ENCODE measurements around the gene ATP8A1. TPM values are rescaled to one million over a fixed set of nuclear protein-coding genes. Genes with fewer than 3 reads are reported as not detected.

The ATP8A1 gene
- total RNA-seq, 2 donors from 2014 or later = 17.9 to 18.7 TPM

- WGBS, 2 experiments (ENCODE audit: insufficient coverage in 1 of 2, insufficient read length in 1 of 2) = 95 to 100% methylated on average over 1 to 2 of the region's 2 CpGs
- no peaks in the 10 kb centered on the region for H3K36me3 Mint-ChIP-seq (ENCODE audit: low read depth)
- no peaks in the 10 kb centered on the region for H3K36me3 ChIP-seq (ENCODE audit: control insufficient read depth, insufficient read depth, low read length)
- H3K27me3 ChIP-seq (ENCODE audit: control insufficient read depth, insufficient read depth, low read length, poor library complexity, severe bottlenecking) = no peaks in the 10 kb centered on the region
- no peaks in the 10 kb centered on the region for H3K9me3 Mint-ChIP-seq
- TF ChIP-seq CTCF (conservative IDR thresholded peaks at IDR 0.05) = no peak
- no peak for DNase-seq
- no peak overlapping the region for H3K4me3 ChIP-seq (ENCODE audit: low read length)
- no peaks in the 10 kb centered on the region for H3K27me3 Mint-ChIP-seq (ENCODE audit: insufficient read depth)
- H3K27ac ChIP-seq (ENCODE audit: low read depth, low read length) = no peak overlapping the region
- peaks cover 6% of the 10 kb centered on the region for H3K4me1 Mint-ChIP-seq
- H3K27ac Mint-ChIP-seq = no peak overlapping the region
- no peaks in the 10 kb centered on the region for H3K9me3 ChIP-seq (ENCODE audit: control insufficient read depth, low read length)
- no peaks in the 10 kb centered on the region for H3K4me1 ChIP-seq (ENCODE audit: control insufficient read depth, insufficient read depth, low read length)
- H3K4me3 Mint-ChIP-seq = no peak overlapping the region
- H3K9ac ChIP-seq (ENCODE audit: extremely low read depth, low read length, poor library complexity, severe bottlenecking) = no peak overlapping the region
These were observed 15.6 kb upstream of the ATP8A1 start for GRCh38 chr4:42672359-42673081.

GRCh38 chr4:42671431-42672194 lies 14.7 kb upstream of the ATP8A1 start:
- peak; percentile 14 for TF ChIP-seq CTCF (conservative IDR thresholded peaks at IDR 0.05)
- no peak overlapping the region for H3K27ac Mint-ChIP-seq
- H3K9ac ChIP-seq (ENCODE audit: extremely low read depth, low read length, poor library complexity, severe bottlenecking) = no peak overlapping the region

GRCh38 chr4:42658261-42658660 lies 1.4 kb upstream of the ATP8A1 start:
- Histone ChIP-seq H3K4me1 (ENCODE audit: control insufficient read depth, insufficient read depth, low read length) (no peaks in the 10 kb centered on the region), H3K36me3 (ENCODE audit: control insufficient read depth, insufficient read depth, low read length) (no peaks in the 10 kb centered on the region), H3K9me3 (ENCODE audit: control insufficient read depth, low read length) (no peaks in the 10 kb centered on the region), H3K4me3 (ENCODE audit: low read length) (peak overlapping the region; percentile 78), H3K27ac (ENCODE audit: low read depth, low read length) (no peak overlapping the region), H3K27me3 (ENCODE audit: control insufficient read depth, insufficient read depth, low read length, poor library complexity, severe bottlenecking) (no peaks in the 10 kb centered on the region), H3K9ac (ENCODE audit: extremely low read depth, low read length, poor library complexity, severe bottlenecking) (no peak overlapping the region)
- Mint-ChIP-seq H3K27me3 (ENCODE audit: insufficient read depth) (peaks cover 2% of the 10 kb centered on the region), H3K36me3 (ENCODE audit: low read depth) (no peaks in the 10 kb centered on the region), H3K4me1 (peaks cover 26% of the 10 kb centered on the region), H3K4me3 (peak overlapping the region; percentile 84), H3K9me3 (peaks cover 1% of the 10 kb centered on the region), H3K27ac (peak overlapping the region; percentile 37)
- no peak for TF ChIP-seq CTCF (conservative IDR thresholded peaks at IDR 0.05)
- no peak for DNase-seq
- WGBS, 2 experiments (ENCODE audit: insufficient coverage in 1 of 2, insufficient read length in 1 of 2) = 71 to 81% methylated on average over 1 to 2 of the region's 2 CpGs

More at GRCh38 chr4:42671431-42672194, 14.7 kb upstream of the ATP8A1 start:
- WGBS, 2 experiments (ENCODE audit: insufficient coverage in 1 of 2, insufficient read length in 1 of 2) = 72 to 84% methylated on average over 2 to 4 of the region's 4 CpGs
- Mint-ChIP-seq H3K4me3 (no peak overlapping the region), H3K36me3 (ENCODE audit: low read depth) (no peaks in the 10 kb centered on the region), H3K9me3 (no peaks in the 10 kb centered on the region), H3K4me1 (peaks cover 6% of the 10 kb centered on the region), H3K27me3 (ENCODE audit: insufficient read depth) (no peaks in the 10 kb centered on the region)
- Histone ChIP-seq H3K27ac (ENCODE audit: low read depth, low read length) (no peak overlapping the region), H3K4me3 (ENCODE audit: low read length) (no peak overlapping the region), H3K9me3 (ENCODE audit: control insufficient read depth, low read length) (no peaks in the 10 kb centered on the region), H3K4me1 (ENCODE audit: control insufficient read depth, insufficient read depth, low read length) (no peaks in the 10 kb centered on the region), H3K27me3 (ENCODE audit: control insufficient read depth, insufficient read depth, low read length, poor library complexity, severe bottlenecking) (no peaks in the 10 kb centered on the region), H3K36me3 (ENCODE audit: control insufficient read depth, insufficient read depth, low read length) (no peaks in the 10 kb centered on the region)
- no peak for DNase-seq

Measured in endodermal cell (in vitro differentiated cells).